GM18505 (cell line): ENCODE data around the gene LRRC4B.

ENCODE experiments used
- ATAC-seq: cut with Tn5 transposase; IDR thresholded peaks from one replicate; pipeline ENCODE4 v1.9.1; 2021; ENCODE audit not compliant: unreplicated experiment
- POLR2A ChIP-seq: IDR thresholded peaks from 4 replicates; pipeline ENCODE4 v1.6.1; 2011; ENCODE audit warnings: borderline replicate concordance; ENCODE audit not compliant: insufficient read depth, insufficient read length; ENCODE audit errors: extremely low read depth

Gene LRRC4B

GRCh38 chr19:50494186-50495019 lies 73.8 kb downstream of the LRRC4B start:
- no peak for TF ChIP-seq POLR2A
- no peak for ATAC-seq

- no peak for TF ChIP-seq POLR2A
- ATAC-seq: no peak
Measured at GRCh38 chr19:50493171-50493570, 75.1 kb downstream of the LRRC4B start.

DNA sequence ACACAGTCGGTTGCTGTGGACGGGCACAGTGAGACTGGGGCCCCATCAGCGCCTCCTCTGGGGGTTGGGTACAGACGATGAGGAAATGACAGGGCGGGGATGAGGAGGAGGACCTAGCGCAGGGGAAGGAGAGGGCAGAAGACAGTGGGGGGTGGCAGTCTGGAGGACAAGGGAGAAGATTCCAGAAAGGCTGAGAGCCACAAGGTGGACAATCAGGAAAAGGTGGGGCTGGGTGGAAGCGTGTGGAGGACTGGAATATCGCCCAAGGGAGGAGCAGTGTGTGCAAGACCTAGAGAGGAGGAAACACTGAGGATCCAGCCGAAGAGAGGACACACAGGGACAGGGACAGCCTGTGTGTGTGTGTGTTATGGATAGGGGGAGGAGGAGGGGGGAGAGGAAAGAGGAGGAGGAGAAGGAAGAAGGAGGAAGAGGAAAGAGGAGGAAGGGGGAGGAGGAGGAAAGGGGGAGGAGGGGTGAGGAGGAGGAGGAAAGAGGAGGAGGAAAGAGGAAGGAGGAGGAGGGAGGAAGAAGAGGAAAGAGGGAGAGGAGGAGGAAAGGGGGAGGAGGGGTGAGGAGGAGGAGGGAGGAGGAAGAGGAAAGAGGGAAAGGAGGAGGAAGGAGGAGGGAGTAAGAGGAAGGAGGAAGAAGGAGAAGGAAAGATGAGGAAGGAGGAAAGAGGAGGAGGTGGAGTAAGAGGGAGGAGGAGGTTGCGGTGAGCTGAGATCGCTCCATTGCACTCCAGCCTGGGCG lies 75.8 kb downstream of the LRRC4B start:
- ATAC-seq: no peak
- TF ChIP-seq POLR2A: no peak

GRCh38 chr19:50490991-50491472 lies 77.2 kb downstream of the LRRC4B start:
- TF ChIP-seq POLR2A: no peak
- no peak for ATAC-seq

- TF ChIP-seq POLR2A: no peak
- no peak for ATAC-seq
Measured at GRCh38 chr19:50490411-50490811, 77.8 kb downstream of the LRRC4B start.

- no peak for TF ChIP-seq POLR2A
- ATAC-seq: no peak
Measured at GRCh38 chr19:50489461-50490011, 78.7 kb downstream of the LRRC4B start.

- no peak for ATAC-seq
Measured at GRCh38 chr19:50488389-50489194, 79.6 kb downstream of the LRRC4B start.

GRCh38 chr19:50486823-50487515 lies 81.3 kb downstream of the LRRC4B start:
- TF ChIP-seq POLR2A: no peak
- ATAC-seq: no peak

More at GRCh38 chr19:50488389-50489194, 79.6 kb downstream of the LRRC4B start:
- TF ChIP-seq POLR2A: no peak

DNA sequence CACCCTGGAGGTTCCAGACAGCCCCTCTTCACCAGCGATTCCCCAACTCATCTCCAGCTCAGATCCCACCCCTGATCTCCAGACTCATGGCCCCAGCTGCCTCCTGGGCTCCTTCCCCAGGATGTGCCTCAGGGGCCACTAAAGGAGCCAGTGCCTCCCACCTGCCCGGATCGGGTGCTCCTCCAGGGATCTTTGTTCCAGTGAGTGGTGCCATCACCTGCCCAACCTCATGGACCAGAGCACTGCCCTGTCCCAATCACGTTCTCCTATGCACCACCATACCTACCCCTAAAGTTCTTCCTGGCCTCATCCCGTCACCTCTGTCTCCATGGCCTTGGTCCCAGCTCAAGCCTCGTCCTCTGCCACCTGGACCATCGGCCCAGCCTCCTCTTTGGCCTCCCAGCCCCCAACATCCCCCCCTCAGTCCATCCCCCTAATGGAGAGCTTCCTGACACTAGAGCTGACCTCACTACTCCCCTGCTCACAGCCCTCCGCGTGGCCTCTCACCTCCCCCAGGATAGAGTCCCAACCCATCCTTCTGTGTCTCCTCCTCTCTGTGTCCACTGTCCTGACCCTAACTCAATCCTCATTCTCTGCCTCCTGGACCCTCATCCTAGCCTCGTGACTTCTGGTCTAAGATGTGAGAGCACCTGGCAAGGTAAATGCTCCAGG lies 82.8 kb downstream of the LRRC4B start:
- no peak for TF ChIP-seq POLR2A
- ATAC-seq: no peak

DNA sequence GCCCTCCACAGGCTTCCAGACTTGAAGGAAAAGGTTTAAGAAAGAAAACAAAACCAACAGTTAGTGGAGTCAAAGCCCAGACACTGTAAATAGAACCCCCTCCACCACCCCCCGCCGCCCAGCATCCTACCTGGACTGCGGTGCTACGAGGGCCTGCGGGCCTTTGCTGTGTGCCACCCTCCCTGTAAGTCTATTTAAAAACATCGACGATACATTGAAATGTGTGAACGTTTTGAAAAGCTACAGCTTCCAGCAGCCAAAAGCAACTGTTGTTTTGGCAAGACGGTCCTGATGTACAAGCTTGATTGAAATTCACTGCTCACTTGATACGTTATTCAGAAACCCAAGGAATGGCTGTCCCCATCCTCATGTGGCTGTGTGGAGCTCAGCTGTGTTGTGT lies 85.3 kb downstream of the LRRC4B start:
- no peak for ATAC-seq
- no peak for TF ChIP-seq POLR2A

DNA sequence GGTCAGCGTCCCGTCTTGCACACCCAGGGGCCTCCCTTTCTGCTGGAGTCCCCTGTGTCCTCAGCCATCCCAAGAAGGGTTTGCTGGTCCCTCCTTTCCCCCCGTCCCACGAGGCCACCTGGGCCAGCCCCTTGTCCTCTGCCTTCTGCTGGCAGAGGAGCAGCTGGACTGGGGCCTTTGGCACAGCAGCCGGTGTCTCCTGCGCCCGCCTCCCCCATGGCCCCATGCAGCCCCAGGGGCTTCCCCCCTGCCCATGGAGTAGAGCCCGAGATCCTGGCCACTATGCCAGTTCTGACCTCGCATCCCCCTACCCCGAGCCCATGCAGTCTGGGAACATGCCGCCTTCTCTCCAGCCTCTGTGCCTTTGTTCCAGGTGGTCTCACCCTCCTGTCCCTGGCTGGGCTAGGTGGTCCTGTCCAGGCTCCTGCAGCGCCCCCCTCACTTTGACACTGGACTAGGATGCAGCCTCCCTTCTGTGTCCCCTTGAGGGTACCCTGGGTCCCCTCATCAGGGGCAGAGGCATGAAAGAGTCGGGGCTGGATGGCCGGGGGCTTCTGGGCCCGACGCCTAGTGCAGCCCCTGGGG lies 85.9 kb downstream of the LRRC4B start:
- no peak for ATAC-seq
- TF ChIP-seq POLR2A: no peak
